ENCODE data around the gene RNASE4.
"Not testable (repeated sequence)": the region's sequence is repeated elsewhere in the genome, so short reads cannot be mapped to it uniquely, and the experiment has no call there.

Gene RNASE4, protein sequence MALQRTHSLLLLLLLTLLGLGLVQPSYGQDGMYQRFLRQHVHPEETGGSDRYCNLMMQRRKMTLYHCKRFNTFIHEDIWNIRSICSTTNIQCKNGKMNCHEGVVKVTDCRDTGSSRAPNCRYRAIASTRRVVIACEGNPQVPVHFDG

DNA sequence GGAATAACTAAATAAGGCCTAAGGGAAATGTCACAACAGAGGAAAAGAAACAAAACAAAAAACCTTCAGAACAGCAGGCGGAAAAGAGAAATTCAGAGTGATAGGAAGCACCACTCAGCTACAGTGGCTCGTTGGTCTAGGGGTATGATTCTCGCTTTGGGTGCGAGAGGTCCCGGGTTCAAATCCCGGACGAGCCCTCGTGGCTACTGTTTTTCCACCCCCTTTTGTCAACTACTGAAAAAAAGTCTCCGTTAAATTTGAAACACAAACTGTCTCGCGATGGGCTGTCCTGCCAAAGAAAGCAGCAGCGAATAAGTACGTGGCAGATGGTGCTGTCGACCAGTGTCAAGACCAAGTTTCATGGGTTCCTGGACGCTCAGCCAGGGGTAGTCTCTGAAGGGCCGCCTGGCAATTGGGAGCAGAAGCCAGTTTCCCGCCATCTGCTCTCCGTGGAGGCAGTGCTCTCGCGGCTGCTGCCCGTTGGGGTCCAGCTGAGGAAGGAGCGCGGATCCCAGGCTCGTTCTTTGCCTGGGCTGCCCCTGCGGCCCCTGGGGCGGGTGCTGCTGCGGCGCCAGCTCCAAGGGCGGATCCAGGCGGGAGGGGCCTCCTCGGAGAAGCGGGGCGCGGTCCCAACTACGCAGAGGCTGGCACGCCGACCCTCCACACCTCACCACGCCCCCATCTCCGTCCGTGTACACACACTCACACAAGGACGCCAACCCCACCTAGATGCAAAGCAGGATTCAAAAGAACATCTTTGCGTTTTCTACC lies at the start of gene RNASE4:
Gene RNASE4, plus strand, starts transcription at position 670 of the 771 bp plus-strand sequence. CDS start 14,812 bp downstream, outside the sequence.
- peak; percentile 18 for DNase-seq

DNA sequence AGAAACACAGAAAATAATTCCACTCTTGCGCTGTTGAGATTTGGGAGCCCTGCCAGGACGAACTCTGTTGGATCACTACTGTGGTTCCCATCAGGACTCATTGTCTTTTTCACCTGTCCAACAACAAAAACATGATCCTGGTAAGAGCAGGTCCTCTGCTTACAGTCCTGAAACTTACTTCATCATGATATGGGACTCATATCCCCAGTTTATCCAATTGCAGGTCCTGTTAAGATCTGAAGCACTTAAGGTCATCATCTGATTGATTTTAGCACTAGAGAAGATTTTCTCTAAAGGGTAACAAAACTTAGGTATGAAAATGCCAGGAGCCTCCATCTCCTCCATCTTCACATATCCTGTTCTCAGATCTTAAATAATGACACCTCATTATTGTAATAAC lies 42.8 kb upstream of the RNASE4 start, which contains the start of gene OR6S1:
Gene OR6S1, minus strand, starts transcription at position 101 of the 400 bp plus-strand sequence. Its CDS starts 0 bp downstream, at position 101.
- DNase-seq, result no peak

DNA sequence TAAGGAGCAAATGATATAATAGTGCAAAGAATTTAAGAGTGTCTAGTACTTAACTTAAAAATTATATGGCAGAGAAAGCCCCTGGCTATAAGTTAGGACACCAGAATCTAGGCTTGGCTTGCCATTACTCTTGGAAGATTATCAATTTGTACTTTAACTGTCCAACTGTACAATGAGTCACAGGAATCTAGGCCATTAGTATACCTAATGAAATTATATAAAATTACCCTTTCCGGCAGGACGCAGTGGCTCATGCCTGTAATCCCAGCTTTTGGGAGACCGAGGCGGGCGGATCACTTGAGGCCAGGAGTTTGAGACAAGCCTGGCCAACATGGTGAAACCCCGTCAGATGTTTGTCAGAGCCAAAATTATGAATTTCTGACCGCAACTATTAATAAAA lies 42.2 kb upstream of the RNASE4 start:
- no peak for DNase-seq

DNA sequence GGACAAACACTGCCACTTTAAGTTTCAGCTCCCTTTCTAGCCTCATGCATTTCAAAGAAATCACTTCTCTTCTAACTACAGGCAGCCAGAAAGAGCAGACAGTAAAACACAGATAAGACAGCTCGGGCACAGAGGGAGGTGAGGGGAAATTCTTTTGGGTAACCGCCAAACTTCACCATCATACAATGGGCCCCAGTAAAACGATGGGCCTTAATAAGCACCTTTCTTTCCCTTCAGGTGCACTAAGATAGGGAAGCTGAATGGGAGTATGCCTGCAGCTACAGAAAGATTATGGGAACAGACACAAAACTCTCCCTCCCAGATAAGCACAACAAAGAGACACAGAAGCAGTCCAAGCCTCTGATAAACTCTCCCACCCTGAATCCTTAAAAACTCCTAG lies 41.6 kb upstream of the RNASE4 start:
- not testable (repeated sequence) for DNase-seq

DNA sequence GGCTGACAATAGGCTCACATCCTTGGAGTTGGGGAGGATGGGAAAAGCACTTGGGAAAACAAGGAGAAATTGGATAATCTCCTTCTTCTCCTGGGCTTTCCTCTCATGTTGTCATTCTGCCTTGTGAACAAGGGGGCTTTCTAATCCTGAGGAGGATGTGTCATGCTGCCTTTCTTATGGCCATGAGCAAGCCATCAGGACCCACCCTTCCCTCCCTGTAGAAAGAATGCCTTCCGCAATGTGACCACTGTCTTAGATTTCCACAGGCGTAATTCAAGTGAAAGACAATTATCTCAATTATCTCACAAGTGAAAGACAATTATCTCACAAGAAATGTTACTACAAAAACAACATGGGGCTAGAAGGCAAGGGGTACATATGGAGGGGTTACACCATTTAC lies 39.8 kb upstream of the RNASE4 start:
- no peak for DNase-seq

DNA sequence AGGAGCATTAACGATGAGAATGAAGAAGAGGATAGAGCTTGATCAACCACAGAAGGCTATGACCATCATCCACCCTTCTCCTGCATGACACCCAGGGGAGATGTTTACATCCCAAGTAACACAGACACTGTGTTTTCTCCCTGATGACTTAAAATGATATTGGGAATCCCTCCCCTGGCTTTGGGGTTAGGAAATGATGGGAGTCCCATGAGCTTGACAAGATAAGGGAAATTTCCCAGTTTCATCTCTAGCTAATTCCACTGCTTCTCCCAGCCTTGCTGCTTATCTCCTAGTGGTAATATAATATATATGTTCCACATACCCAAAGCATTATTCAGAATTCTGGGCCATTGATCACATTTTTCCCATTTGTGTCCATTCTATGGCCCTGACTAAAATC lies 38.9 kb upstream of the RNASE4 start:
- DNase-seq, result no peak

DNA sequence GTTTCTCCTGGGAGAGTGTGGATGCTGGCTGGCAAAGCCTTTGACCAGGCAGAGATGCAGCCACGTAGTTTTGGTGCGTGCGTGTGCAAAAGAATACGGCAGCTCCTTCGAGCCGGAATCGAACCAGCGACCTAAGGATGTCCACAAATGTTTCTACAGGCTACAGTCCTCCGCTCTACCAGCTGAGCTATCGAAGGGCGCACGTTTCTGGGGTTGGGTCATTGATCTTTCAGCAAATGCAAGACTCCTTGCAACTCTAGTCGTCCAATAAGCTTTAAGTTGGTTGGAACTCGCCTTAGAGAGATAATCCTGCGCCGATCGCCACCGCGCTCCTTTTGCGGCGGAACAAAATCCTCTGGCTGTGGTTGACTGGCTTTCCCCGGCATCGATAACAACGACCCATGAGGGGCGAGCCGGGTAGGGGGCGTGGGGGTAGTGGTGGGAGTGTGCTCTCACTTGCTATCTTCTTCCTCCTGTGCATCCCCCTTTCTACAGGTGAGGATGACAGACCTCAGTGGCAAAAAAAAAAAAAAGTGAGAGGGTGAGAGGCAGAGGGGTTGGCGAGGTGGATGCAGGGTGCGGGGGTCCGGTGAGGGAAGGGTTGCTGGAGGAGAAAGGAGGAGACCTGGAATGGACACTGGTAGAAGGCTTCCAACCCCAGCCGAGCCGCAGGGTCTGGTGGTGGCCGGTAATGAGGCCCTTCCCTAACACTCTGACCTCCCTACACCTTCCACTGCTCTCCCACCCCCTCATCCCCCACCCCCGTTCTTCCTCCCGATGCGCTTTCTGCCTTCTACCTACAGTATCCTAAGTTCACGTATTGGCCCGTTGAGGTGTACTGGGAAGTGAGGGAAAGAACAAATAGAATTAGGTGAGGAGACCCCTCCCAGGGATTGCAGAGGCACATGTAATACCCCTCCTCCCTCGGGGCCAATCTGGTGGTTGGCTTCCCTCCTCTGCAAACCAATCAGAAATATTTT lies 31.1 kb upstream of the RNASE4 start:
- DNase-seq, result no peak

DNA sequence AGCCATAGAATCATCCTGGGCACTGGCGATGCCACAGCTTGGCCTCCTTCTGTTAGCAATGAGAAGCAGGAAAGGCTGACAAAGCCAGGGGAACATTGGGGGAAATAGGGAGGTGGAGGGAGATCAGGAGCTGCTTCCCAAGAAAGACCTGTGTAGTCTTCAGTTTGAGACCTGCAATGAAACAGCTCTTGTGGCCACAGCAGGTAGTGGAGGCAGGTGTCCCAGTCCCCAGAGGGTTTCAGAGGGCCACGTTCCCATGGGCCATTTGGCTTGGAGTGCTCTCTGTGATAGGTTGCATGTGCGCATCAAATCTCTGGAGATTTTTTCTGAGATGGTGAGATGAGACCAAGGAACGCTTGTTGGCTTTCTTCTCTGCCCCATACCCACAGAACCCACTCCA lies 28.5 kb upstream of the RNASE4 start:
- no peak for DNase-seq

DNA sequence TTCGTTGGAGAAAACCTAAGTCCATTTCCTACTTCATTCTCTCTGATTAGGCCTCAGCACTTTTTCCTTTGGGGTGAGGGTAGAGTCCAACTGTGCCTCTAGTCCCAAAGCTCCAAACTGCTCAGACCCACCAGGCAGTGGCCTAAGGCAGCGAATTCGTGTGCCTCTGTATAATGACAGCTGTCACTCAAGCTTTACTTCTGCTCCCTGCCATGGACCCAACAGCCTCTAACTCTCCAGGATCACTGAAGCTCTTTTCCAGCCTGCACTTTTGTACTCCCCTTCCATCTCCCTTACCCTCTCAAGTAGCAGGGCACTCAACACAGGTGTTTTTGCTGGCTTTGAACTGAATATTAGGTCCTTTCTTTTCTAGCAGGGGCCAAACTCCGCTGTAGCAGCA lies 28.1 kb upstream of the RNASE4 start:
- DNase-seq, result no peak

DNA sequence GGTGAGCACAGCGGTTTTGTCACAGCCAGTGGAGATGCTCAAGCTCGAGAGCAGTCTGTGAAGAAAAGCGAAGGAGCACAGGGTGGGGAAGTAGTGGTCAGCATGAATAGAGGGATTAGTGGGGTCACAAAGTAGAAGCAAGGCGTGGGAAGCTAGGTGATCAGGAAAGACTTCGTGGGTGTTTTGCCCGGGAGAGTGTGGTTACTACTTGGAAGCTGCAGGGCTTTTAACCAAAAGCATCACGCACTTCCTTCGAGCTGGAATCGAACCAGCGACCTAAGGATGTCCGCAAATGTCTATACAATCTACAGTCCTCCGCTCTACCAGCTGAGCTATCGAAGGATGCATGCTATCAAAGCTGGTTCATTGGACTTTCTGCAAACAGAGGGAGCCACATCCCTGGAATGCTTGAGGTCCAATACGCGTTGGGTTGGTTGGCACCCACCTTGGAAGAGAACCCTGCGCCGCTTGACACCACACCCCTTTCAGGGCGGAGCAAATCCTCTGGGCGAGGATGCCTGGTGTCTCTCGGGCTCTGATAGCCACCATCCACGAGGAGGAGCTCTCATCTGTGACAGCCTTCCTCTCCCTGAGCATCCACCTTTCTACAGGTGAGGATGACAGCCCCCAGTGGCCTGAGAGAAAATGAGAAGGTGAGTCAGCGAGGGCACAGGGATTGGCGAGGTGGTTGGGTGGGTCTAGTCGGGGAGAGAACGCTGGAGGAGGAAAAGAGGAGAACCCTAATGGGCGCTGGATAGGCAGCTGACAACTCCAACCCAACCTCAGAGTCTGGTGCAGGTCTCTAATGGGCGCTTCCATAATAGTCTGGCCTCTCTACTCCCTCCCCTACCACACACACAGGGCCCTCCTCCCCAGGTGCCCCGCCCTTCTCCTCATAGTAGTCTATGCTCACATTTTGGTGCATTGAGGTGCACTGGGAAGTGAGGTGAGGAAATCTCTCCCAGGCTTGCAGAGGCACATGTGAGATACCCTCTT lies 26.8 kb upstream of the RNASE4 start:
- no peak for DNase-seq

DNA sequence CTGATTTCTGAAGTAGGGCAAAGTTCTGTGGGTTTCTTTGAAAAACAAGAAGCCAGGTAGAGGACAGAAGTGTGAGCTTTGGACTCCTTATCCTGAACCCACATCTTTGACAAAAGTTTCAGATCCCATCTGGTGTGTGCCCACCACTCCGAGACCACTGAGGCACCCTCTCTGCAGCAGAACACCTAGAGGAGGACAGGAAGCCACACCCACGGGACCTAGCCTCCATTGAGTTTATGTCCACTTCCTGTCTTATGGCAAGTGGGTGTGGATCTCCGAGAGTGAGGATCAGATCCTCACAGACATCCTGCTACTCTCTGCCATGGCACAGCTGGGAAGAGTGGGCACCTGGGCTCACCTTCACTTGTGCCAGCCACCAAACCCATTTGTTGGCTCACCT lies 26.1 kb upstream of the RNASE4 start:
- no peak for DNase-seq

DNA sequence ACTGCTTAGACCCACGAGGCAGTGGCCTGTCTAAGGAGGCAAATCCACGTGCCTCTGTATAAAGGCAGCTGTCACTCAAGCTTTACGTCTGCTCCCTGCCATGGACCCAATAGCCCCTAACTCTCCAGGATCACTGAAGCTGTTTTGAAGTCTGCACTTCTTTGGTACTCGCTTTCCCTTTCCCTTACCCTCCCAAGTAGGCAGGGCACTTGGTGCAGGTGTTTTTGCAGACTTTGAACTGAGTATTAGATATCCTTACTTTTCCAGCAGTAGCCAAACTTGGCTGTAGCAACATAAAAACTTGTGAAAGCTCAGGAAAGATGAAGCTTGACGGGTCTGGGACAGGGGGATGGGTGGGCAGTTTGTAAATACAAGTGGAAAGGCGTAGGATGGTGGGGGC lies 25.0 kb upstream of the RNASE4 start:
- no peak for DNase-seq

DNA sequence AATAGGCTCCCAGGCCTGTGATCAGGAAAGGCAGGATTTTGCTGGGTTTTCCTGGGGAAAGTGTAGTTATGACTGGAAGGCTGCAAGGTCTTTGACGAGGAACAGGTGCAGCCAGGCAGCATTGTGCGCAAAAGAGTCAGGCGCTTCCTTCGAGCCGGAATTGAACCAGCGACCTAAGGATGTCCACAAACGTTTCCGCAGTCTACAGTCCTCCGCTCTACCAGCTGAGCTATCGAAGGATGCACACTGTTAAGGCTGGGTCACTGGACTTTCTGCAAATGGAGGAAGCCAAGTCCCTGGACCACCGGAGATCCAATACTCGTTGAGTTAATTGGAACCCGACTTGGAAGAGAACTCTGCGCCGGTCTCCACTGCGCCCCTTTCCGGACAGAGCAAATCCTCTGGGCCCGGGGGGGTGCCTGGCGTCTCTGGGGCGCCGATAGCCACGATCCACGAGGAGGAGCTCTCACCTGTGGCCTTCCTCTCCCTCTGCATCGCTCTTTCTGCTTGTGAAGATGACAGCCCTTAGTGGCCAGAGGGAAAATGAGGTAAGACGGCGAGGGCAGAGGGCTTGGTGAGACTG lies 24.5 kb upstream of the RNASE4 start:
- DNase-seq, result no peak

DNA sequence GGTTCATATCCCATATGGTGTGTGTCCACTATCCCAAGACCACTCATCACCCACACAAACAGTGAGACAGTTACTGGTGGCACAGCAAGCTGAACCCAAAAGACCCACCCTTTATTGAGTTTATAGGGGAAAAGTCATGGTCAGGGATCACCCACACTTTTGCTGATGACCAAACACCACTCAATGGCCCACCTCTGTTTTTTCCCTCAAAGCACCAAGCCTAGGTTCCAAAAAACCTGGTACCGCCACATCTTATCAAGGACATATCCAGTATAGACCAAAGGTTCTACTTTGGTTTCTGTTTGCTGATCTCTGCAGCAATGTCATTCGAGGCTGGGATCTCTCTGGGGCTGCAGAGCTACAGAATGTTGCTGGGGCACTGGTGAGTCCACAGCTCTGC lies 23.2 kb upstream of the RNASE4 start:
- DNase-seq, result no peak

DNA sequence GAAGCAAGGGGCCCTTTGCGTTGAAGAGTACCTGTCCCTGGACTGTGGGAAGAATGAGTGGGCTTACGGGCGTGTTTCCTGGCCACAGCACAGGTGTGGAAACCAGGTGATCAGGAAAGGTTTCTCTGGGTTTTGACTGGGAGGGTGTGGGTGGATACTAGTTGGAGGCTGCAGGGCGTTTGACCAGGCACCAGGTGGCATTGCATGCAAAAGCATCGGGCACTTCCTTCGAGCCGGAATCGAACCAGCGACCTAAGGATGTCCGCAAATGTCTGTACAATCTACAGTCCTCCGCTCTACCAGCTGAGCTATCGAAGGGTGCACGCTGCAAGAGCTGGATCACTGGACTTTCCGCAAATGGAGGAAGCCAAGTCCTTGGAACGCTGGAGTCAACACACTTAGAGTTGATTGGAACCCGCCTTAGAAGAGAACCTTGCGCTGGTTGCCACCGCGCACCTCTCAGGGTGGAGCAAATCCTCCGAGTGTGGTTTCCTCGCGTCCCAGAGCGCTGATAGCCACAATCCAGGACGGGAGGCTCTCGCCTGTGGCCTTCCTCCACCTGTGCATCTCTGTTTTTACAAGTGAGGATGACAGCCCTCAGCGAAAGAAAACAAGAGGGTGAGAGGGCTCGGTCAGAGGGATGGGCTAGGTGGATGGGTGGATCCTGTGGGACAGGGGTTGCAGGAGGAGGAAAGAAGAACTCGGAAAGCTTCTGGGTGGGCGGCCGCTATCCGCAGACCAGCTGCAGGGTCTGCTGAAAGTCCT lies 21.2 kb upstream of the RNASE4 start:
- no peak for DNase-seq

DNA sequence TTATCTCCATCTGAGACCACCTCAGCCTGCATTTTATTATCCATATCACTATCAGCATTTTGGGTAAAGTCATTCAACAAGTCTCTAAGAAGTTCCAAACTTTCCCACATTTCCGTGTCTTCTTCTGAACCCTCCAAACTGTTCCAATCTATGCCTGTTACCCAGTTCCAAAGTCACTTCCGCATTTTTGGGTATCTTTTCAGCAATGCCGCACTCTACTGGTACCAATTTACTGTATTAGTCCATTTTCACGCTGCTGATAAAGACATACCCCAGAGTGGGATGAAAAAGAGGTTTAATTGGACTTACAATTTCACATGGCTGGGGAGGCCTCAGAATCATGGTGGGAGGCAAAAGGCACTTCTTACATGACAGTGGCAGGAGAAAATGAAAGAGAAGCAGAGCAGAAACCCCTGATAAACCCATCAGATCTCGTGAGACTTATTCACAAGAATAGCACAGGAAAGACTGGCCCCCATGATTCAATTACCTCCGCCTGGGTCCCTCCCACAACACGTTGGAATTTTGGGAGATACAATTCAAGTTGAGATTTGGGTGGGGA lies 17.9 kb upstream of the RNASE4 start:
- DNase-seq, result not testable (repeated sequence)

DNA sequence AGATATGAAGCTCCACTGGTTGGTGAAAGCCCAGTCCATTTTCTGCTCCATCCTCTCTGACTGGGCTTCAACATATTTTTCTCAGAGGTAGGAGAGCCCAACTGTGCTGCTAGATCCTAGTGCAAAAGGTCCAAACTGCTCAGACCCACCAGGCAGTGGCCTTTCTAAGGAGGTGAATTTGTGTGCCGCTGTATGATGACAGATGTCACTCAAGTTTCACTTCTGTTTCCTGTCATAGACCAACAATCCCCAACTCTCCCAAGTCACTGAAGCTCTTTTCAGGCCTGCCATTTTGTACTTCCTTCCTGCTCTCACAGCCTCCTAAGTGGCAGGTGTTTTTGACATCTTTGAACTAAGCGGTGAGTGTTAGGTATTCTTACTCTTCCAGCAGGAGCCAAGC lies 16.4 kb upstream of the RNASE4 start:
- DNase-seq, result no peak

DNA sequence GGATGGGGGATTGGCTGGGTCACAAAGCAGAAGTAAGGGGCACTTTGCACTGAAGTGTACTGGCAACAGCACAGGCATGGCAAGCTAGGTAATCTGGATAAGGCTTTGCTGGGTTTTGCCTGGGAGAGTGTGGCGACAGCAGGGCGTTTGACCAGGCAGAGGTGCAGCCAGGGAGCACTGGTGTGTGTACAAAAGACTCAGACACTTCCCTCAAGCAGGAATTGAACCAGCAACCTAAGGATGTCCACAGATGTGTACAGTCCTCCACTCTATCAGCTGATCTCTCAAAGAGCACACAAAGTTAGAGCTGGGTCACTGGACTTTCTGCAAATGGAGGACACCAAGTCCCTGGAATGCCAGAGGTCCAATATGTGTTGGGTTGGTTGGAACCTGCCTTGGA lies 15.4 kb upstream of the RNASE4 start:
- DNase-seq, result no peak

DNA sequence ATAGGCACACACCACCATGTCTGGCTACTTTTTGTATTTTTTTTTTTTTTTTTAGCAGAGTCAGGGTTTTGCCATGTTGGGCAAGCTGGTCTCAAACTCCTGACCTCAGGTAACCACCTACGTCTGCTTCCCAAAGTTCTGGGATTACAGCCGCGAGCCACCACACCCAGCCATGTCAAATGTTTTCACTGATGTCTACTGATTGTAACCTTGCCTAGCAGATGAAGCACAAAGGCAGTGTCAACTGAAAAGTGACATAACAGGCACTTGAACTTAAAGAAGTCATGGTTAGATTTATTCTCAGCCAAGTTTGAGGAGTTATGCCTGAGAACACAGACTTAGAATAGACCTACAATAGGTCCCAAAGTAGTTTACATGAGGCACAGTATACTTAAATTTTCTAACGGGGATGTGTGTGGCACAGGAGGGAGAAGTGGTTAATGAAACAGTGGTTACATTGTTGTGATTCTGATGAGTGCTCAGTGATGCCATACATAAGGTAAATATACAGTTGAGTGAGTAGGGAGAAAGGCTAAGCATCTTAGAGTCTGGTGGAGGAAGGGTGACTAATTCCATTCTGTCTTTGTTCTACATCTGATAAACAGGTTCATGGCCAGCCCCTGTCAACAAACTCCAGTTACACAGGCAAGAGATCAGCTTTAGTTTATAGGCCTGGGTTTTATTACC lies 12.6 kb upstream of the RNASE4 start:
- DNase-seq, result no peak

DNA sequence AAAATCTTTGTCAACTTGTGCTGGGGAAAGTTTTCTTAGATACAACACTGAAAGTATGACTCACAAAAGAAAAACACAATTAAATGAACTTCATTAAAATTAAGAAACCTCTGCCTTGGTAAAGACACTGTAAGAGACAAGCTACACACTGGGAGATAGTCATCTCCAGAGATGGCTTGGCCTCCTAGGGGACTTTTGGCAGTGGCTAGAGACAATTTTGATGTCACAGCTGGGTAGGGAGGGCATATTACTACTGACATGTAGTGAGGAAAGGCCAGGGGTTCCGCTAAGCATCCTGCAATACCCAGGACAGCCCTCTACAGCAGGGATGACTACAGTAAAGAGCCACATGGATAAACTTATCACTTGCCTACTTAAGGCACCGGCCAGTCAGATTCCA lies 8.7 kb upstream of the RNASE4 start:
- DNase-seq, result no peak
